Activated CD4-positive, alpha-beta T cell treated with anti-CD3 and anti-CD28 coated beads, Interleukin-2, Interleukin-6, amounts not matched to agents 100 ng/mL and 50 ng/mL, durations not matched to agents 16 hours and 8 hours (primary cell): ENCODE results near the gene THOP1.

Experiments used
- DNase-seq: peaks from one replicate; pipeline ENCODE4 v3.0.0-alpha.2; 2020

THOP1 gene

DNA sequence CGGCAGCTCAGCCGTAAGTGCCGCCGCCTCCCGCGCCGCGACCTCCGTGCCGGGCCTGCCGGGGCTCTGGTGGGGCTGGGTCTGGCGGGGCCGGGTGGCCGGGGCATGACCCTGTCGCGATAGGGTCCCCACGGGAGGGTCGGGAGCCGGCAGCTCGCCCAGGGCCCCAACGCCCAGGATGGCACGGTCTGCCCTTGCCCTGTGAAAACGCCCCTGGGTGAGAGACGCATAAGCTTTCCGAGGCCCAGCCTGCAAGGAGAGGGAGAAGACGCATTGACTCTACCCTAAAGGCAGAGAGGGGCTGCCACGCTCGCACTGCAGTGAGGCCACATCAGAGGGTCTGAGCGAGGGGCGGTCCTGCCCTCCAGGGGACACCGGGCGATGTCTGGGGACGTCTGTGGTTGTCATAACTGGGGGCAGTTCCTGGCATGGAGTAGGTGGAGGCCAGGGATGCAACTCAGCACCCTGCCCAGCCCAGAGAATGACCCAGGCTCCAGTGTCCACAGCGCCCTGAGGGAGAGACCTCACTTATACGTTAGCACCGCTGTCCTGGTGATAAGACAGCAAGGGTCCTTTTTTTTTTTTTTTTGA lies 34.9 kb downstream of the THOP1 start:
- DNase-seq: no peak

GRCh38 chr19:2822846-2823245 lies 37.5 kb downstream of the THOP1 start:
- DNase-seq: no peak

GRCh38 chr19:2823646-2824045 lies 38.3 kb downstream of the THOP1 start:
- DNase-seq: no peak

DNA sequence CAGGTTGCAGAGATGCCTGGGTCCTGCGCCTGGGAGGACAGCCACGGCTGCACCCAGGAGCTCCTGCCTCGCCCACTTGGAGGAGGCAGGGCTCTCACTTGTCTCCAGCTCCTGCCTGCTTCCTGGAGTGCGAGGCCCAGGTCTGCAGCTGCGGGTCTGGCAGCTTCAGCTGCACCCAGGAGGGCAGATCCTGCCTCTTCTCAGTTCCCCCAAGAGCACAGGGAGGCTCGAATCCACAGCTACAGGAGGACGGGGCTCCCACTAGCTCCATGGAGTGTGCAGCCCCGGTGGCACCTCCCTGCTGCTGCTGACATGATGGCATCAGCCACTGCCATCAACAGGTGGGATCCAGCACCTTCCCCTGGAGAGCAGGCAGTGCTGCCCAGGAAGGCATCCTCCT lies 38.8 kb downstream of the THOP1 start:
- DNase-seq: no peak

GRCh38 chr19:2827022-2827421 lies 41.7 kb downstream of the THOP1 start:
- no peak for DNase-seq

DNA sequence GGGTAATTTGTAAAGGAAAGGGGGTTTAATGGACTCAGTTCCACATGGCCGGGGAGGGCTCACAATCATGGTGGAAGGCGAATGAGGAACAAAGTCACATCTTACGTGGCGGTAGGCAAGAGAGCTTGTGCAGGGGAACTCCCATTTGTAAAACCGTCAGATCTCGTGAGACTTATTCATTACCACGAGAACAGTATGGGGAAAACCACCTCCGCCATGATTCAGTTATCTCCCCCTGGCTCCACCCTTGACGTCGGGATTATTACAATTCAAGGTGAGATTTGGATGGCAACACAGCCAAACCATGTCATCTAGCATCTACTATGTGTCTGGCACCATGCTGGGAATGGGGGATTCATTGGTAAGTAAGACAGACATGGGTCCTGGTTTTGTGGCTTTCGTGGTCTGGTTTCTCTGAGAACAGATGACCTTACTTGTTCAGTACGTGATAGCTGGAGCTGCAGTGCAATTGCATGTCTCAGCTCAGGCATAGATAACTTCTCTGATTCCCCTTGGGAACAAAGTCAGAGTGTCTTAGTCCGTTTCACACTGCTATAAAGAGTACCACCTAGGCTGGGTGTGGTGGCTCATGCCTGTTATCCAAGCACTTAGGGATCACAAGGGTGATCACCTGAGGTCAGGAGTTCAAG lies 42.7 kb downstream of the THOP1 start:
- no peak for DNase-seq

DNA sequence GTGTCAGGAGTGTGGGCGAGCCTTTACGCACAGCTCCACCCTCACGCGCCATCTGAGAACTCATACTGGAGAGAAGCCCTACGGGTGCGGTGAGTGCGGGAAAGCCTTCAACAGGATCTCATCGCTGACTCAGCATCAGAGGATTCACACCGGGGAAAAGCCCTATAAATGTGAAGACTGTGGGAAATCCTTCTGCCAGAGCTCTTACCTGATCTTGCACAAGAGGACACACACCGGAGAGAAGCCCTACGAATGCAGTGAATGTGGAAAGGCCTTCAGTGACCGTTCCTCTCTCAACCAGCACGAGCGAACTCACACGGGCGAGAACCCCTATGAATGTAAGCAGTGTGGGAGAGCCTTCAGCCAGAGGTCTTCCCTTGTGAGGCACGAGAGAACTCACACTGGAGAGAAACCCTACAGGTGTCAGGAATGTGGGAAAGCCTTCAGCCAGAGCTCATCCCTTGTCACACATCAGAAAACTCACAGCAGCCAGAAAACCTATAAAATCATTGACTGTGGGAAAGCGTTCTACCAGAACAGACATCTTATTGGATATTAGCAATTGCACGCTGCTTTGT lies 49.1 kb downstream of the THOP1 start:
- DNase-seq: no peak

DNA sequence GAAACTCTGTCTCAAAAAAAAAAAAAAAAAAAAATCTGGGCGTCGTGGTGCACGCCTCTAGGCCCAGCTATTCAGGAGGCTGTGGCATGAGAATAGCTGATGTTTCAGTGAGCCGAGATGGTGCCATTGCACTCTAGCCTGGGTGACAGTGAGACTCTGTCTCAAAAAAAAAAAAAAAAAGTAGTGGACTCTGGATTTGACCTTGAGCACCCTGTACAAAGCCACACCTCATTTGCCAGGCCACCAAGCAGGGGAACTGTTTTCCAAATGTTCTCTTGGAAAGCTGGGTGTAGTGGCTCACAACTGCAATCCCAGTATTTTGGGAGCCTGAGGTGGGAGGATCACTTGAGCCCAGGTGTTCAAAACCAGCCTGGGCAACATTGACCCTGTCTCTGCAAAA lies 52.1 kb downstream of the THOP1 start:
- no peak for DNase-seq

GRCh38 chr19:2840794-2841791 lies 55.8 kb downstream of the THOP1 start, which contains the start of gene ZNF555:
Gene ZNF555, plus strand, starts transcription at chr19:2841475. Its CDS starts 98 bp downstream, at chr19:2841573.
- peak; percentile 97 for DNase-seq

- no peak for DNase-seq
Measured at GRCh38 chr19:2841855-2842574, 56.7 kb downstream of the THOP1 start.

DNA sequence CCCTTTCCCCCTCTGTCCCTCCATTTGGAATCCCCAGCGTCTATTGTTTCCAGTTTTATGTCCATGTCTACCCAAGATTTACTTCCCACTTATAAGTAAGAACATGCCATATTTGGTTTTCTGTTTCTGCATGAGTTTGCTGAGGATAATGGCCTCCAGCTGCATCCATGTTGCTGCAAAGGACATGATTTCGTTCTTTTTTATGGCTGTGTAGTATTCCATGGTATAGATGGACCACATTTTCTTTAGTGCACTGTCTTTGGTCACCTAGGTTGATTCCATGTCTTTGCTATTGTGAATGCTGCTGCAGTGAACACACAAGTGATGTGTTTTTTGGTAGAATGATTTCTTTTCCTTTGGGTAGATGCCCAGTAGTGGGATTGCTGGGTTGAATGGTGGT lies 59.8 kb downstream of the THOP1 start:
- no peak for DNase-seq

DNA sequence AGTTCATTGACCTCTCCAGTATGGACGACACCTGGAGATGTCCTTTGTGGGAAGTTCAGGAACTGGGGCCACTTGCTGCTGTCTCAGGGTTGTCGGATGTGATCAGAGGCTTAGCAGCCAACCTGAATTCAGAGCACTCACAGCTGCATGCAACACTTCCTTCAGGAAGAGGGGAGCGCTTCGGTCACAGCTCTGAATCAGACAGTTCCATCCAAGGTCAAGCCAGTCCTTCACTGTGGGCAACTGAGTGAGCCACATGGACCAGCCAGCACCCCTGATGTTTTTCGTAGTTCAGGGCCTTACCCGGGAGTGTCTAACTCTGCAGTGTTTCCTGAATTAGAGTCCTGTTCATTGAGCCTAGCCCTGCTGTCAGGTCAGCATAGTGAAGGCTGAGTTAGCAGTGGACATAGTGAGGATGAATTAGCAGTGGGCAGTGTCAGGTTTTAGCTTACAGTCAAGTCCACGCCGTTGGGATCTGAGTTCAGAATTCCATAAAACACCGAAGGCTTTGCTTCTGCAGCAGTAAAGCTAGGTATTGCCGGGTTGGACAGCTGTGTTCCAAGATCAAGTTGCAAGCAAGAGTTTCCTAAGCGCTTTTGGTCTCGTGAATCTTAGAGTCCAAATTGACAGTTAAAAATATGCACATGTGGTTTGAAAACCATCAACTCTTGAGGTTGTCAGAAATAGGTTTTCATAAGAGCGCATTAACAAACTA lies 61.0 kb downstream of the THOP1 start:
- no peak for DNase-seq

DNA sequence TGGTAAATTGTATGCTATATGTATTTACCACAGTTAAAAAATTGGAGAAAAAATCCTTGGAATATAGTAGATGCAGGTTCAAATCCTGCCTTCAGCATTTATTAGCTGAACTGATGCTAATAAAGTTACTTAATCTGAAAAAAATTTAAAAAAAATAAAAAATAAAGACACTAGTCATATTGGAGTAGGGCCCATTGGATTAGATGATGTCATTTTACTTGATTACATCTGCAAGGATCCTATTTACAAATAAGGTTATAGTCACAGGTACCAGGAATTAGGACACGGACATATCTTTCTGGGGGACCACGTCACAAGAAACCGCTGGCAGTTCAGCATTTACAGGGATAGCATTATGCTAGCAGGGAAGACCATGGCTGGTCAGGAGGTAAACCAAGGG lies 62.2 kb downstream of the THOP1 start:
- DNase-seq: no peak

- DNase-seq: no peak
Measured at GRCh38 chr19:2848616-2849015, 63.3 kb downstream of the THOP1 start.

GRCh38 chr19:2850256-2850925 lies 65.1 kb downstream of the THOP1 start:
- DNase-seq: no peak

GRCh38 chr19:2852598-2852997 lies 67.3 kb downstream of the THOP1 start:
- no peak for DNase-seq

DNA sequence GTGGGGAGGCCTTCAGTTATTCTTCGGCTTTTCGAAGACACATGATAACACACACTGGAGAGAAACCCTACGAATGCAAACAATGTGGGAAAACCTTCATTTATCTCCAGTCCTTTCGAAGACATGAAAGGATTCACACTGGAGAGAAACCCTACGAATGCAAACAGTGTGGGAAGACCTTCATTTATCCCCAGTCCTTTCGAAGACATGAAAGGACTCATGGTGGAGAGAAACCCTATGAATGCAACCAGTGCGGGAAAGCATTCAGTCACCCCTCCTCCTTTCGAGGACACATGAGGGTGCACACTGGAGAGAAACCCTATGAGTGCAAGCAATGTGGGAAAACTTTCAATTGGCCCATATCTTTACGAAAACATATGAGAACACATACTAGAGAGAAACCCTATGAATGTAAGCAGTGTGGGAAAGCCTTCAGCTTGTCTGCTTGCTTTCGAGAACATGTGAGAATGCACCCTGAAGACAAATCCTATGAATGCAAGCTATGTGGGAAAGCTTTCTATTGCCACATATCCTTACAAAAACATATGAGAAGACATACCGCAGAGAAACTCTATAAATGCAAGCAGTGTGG lies 67.8 kb downstream of the THOP1 start:
- DNase-seq: no peak

DNA sequence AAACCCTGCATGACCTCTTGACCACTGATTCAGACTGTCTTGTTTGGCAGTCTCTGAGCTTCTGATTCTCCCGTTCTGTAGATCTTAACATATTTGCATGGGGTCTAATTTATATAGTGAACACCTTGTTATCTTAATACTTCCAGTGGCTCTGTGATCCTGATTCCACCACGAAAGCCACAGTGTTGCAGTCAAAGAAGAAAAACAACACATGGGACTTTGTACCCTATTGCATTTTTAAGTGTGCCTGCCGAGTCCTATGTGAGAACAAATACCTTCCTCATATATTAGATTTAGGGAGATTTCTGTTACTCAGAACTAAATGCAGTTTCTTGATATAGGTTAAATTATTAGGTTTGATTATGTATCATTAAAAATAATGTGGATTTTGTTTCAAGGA lies 69.5 kb downstream of the THOP1 start:
- DNase-seq: no peak

- DNase-seq: no peak
Measured at GRCh38 chr19:2856457-2857050, 71.3 kb downstream of the THOP1 start.

DNA sequence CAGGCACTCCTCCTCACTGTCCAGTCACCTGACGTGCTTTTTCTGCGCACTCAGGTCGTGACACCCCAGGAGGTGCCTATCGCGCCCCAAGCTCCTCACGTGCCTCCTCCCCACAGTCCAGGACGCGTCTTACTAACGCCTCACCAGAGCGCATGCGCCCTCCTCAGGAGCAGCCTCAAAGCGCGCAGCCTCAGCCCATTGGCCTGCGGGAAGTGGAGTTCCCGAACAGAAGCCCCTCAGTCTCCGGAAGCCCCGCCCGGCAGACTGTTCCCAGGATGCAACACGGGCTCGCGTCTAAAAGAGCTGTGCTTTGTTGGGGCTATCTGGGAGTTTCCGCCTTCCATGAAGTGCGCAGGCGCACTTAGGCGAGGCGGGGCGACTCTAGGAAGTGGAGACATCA lies 73.6 kb downstream of the THOP1 start:
- DNase-seq: no peak

- no peak for DNase-seq
Measured at GRCh38 chr19:2863816-2864215, 78.5 kb downstream of the THOP1 start.
